ENCODE results near the gene PTGR3.

DNA sequence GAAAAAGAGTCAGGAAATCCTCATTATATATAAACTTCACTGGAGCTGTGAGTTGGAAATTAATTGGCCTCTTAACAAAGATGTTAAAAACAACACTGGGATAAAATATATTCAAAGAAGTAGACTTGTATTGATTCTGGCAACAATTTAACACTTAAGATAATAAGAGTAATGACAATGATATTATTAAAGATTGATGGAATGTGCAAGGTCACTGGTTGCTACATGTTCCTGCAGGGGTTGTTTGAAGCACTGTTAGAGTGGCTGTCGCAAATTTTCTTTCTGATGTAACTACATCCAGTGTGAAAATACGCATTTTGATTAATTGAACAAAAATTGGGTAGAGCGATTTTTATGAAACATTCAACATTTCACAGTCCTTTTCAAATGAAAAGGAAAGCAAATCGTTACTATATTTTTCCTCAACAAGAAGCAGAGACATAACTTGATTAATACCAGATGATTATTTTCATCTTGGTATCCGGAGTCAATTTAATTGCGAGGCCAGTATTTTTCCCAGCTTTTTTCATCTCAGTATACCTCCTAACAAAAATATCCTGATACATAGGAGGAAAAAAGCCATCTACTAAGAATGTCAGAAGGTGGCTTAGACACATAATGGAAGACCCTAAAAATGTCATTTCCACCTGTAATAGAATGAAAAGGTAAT, 6.1 kb downstream of the PTGR3 start:
- no peak for TF ChIP-seq POLR2A (IDR thresholded peaks at IDR 0.05; ENCODE audit: low read depth)
- TF ChIP-seq, protein P1, sequence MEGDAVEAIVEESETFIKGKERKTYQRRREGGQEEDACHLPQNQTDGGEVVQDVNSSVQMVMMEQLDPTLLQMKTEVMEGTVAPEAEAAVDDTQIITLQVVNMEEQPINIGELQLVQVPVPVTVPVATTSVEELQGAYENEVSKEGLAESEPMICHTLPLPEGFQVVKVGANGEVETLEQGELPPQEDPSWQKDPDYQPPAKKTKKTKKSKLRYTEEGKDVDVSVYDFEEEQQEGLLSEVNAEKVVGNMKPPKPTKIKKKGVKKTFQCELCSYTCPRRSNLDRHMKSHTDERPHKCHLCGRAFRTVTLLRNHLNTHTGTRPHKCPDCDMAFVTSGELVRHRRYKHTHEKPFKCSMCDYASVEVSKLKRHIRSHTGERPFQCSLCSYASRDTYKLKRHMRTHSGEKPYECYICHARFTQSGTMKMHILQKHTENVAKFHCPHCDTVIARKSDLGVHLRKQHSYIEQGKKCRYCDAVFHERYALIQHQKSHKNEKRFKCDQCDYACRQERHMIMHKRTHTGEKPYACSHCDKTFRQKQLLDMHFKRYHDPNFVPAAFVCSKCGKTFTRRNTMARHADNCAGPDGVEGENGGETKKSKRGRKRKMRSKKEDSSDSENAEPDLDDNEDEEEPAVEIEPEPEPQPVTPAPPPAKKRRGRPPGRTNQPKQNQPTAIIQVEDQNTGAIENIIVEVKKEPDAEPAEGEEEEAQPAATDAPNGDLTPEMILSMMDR (IDR thresholded peaks at IDR 0.05): no peak

All from esophagus muscularis mucosa (tissue), 3 donors.